Measurements from ENCODE around the gene SORCS3. TPM values are rescaled to one million over a fixed set of nuclear protein-coding genes. Genes with fewer than 3 reads are reported as not detected.

The SORCS3 gene
- total and polyA plus RNA-seq, 2 of the 4 experiments (the other 2 are of a cell fraction) = not detected

- 40% methylated on average over 2 of the region's 5 CpGs; no CpG with 5 or more reads in 1 of the 2 experiments for WGBS, 2 experiments (ENCODE audit: extremely low coverage in 2 of 2, insufficient read length in 1 of 2)
- POLR2A ChIA-PET (ENCODE audit: unreplicated experiment) = no interaction called here
- H3K14ac ChIP-seq (replicated peaks; ENCODE audit: low read depth, low read length) = no peak overlapping the region
- no peak overlapping the region for H2AK5ac ChIP-seq (ENCODE audit: low read depth, low read length)
- H3K18ac ChIP-seq (ENCODE audit: low read depth, low read length) = no peak overlapping the region
- no peaks in the 10 kb centered on the region for H4K20me1 ChIP-seq (ENCODE audit: insufficient read depth, low read length)
- no peaks in the 10 kb centered on the region for H3K4me1 ChIP-seq (ENCODE audit: control insufficient read depth, insufficient read depth, low read length)
- H3K56ac ChIP-seq (ENCODE audit: extremely low read depth, insufficient read depth, low read length) = no peak overlapping the region
- no peaks in the 10 kb centered on the region for H3K36me3 ChIP-seq (ENCODE audit: control insufficient read depth, insufficient read depth, low read length)
- no peak overlapping the region for H3K27ac ChIP-seq (ENCODE audit: insufficient read depth, low read length)
- peaks cover 14% of the 10 kb centered on the region for H3K9me3 ChIP-seq (ENCODE audit: control insufficient read depth, insufficient read depth, low read length)
- H4K8ac ChIP-seq (ENCODE audit: low read depth in 2 of 2, low read length in 2 of 2) = no peak overlapping the region
- no peak overlapping the region for H2BK20ac ChIP-seq (ENCODE audit: low read depth, low read length)
- no peak for ATAC-seq (ENCODE audit: low read depth)
- no peak overlapping the region for H2BK5ac ChIP-seq (ENCODE audit: low read depth, low read length, poor library complexity, severe bottlenecking)
- H2BK15ac ChIP-seq (ENCODE audit: low read depth, low read length) = no peak overlapping the region
- no peak overlapping the region for H3K4me3 ChIP-seq (ENCODE audit: insufficient read depth, low read depth, low read length)
- no peak overlapping the region for H3K4me2 ChIP-seq (ENCODE audit: low read depth, low read length)
- H2AFZ ChIP-seq (replicated peaks; ENCODE audit: low read length, poor library complexity) = no peak overlapping the region
- H3K27me3 ChIP-seq (ENCODE audit: control insufficient read depth, insufficient read depth, low read length) = no peaks in the 10 kb centered on the region
- H3K23ac ChIP-seq (ENCODE audit: low read depth, low read length) = no peak overlapping the region
- H2AK9ac ChIP-seq (replicated peaks; ENCODE audit: low read depth, low read length, poor library complexity) = no peak overlapping the region
- H3K79me1 ChIP-seq (ENCODE audit: low read depth in 1 of 2, low read length in 2 of 2) = no peaks in the 10 kb centered on the region
- H3K9ac ChIP-seq (ENCODE audit: low read depth, low read length) = no peak overlapping the region
- no peaks in the 10 kb centered on the region for H3K9me1 ChIP-seq (ENCODE audit: insufficient read depth, low read length)
- dilution Hi-C loops (cut with HindIII; ENCODE audit: low sequenced_read_pairs, unreplicated experiment) = no loop called here
- CTCF ChIA-PET = no interaction called here
- in situ Hi-C loops (cut with MboI; ENCODE audit: low sequenced_read_pairs) = no loop called here
- BruUV-seq (replicated peaks) = no TSS peak
- TF ChIP-seq, protein P1, sequence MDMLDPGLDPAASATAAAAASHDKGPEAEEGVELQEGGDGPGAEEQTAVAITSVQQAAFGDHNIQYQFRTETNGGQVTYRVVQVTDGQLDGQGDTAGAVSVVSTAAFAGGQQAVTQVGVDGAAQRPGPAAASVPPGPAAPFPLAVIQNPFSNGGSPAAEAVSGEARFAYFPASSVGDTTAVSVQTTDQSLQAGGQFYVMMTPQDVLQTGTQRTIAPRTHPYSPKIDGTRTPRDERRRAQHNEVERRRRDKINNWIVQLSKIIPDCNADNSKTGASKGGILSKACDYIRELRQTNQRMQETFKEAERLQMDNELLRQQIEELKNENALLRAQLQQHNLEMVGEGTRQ (IDR thresholded peaks at IDR 0.05; ENCODE audit: low read depth, low read length) = no peak
- no peak for TF ChIP-seq RFX5 (IDR thresholded peaks at IDR 0.05; ENCODE audit: low read depth, low read length)
- TF ChIP-seq CHD1 (IDR thresholded peaks at IDR 0.05; ENCODE audit: low read depth, low read length) = no peak
- no peak for TF ChIP-seq RAD21 (IDR thresholded peaks at IDR 0.05; ENCODE audit: low read length)
- no peak for TF ChIP-seq MAZ (IDR thresholded peaks at IDR 0.05; ENCODE audit: borderline replicate concordance, low read depth, low read length)
- no peak for TF ChIP-seq CEBPB (IDR thresholded peaks at IDR 0.05; ENCODE audit: low read depth, low read length)
- no peak for TF ChIP-seq FOS (IDR thresholded peaks at IDR 0.05; ENCODE audit: low read depth, low read length)
- no peak for TF ChIP-seq BHLHE40 (IDR thresholded peaks at IDR 0.05; ENCODE audit: low read depth, low read length)
- TF ChIP-seq RCOR1 (IDR thresholded peaks at IDR 0.05; ENCODE audit: insufficient replicate concordance, low read length) = no peak
- no peak for TF ChIP-seq ELK1 (IDR thresholded peaks at IDR 0.05; ENCODE audit: borderline replicate concordance, low read depth, low read length)
- no peak for TF ChIP-seq SMC3 (IDR thresholded peaks at IDR 0.05; ENCODE audit: low read depth, low read length)
- TF ChIP-seq MXI1 (IDR thresholded peaks at IDR 0.05; ENCODE audit: borderline replicate concordance, low read depth, low read length) = no peak
- no peak for TF ChIP-seq MAFK (IDR thresholded peaks at IDR 0.05; ENCODE audit: low read depth, low read length)
- no peak for TF ChIP-seq POLR2A (IDR thresholded peaks at IDR 0.05; ENCODE audit: low read depth, low read length)
- TF ChIP-seq CTCF (conservative IDR thresholded peaks at IDR 0.05; ENCODE audit: low read depth, low read length) = no peak
- no peak for TF ChIP-seq NFE2L2 (IDR thresholded peaks at IDR 0.05; ENCODE audit: low read depth, low read length)
- H4K91ac ChIP-seq (ENCODE audit: insufficient read depth, low read depth, low read length) = no peak overlapping the region
- intact Hi-C loops (cut with micrococcal nuclease) = no loop called here
- H4K5ac ChIP-seq (ENCODE audit: low read depth, low read length) = no peak overlapping the region
- no peak overlapping the region for H3K4ac ChIP-seq (ENCODE audit: low read depth, low read length)
- no peak overlapping the region for H2BK120ac ChIP-seq (ENCODE audit: low read depth, low read length)
- DNase-seq = no peak
Observed at GRCh38 chr10:104780165-104780564, 139.1 kb downstream of the SORCS3 start.

Measured in IMR-90 (cell line).